K562 (cell line): ENCODE data around the gene H2BK1. TPM values are rescaled to one million over a fixed set of nuclear protein-coding genes. Genes with fewer than 3 reads are reported as not detected.
A peak's percentile ranks its signal among the peaks of the same experiment; 100 is the strongest.

Source experiments
- ATAC-seq: fragments of 200-7000 bp; cut with Tn5 transposase; 3 replicates; pipeline ENCODE4 v1.9.1; 2020; ENCODE audit warnings: moderate library complexity
- BruUV-seq: library from RNA; stranded (reverse); fragments of 400-500 nt; replicated peaks from 2 replicates; lab custom pipeline; 2021; lab: Mats Ljungman, UMichigan
- CTCF ChIA-PET: fragments of 300-600 bp; formaldehyde crosslinking; extraction: SDS; loops from one replicate; lab custom pipeline; 2021; ENCODE audit warnings: low intra/inter-chr PET ratio; lab: Yijun Ruan, JAX
- POLR2A ChIA-PET: fragments of 300-600, 350-650 bp; sonication (Branson Sonifier 250); formaldehyde crosslinking; extraction: SDS; loops from one replicate; lab custom pipeline; 2021; ENCODE audit warnings: antibody characterized with exemption, inconsistent platforms; lab: Yijun Ruan, JAX
- DNase-seq, 4 experiments: peaks; one replicate each; pipeline versions ENCODE4 v3.0.0 to v3.0.0-alpha.2; 2011 to 2018; ENCODE audit warnings: low spot score in 3 of 4, mixed read lengths in 3 of 4; ENCODE audit errors: extremely low read depth in 1 of 4
- FAIRE-seq: peaks from 2 replicates; lab custom pipeline; 2011; peaks lifted over from hg19 to GRCh38; lab: Jason Lieb, UNC
- H2AFZ ChIP-seq: 2 replicates; pipeline ENCODE4 v1.6.0; 2011; ENCODE audit warnings: low read depth, low read length, control low read depth, inconsistent platforms
- H3K27ac ChIP-seq: fragments of 200-600 bp; 3 replicates; pipeline ENCODE4 v1.8.0; 2011; ENCODE audit warnings: low read depth, mild to moderate bottlenecking, control low read depth, inconsistent platforms, low read length, moderate library complexity, mixed read lengths; ENCODE audit errors: extremely low read depth
- H3K27me3 ChIP-seq, 2 experiments: fragments of 300-600 bp in 1 of 2; 2 replicates in 1 of 2; 3 replicates in 1 of 2; pipeline versions ENCODE4 v1.6.0 to v1.8.0; 2011; ENCODE audit warnings: inconsistent platforms in 2 of 2, low read length in 2 of 2, mild to moderate bottlenecking in 1 of 2, mixed read lengths in 1 of 2, moderate library complexity in 1 of 2; ENCODE audit not compliant: control insufficient read depth in 2 of 2, insufficient read depth in 2 of 2
- H3K36me3 ChIP-seq: fragments of 300-600 bp; 3 replicates; pipeline ENCODE4 v1.8.0; 2011; ENCODE audit warnings: mild to moderate bottlenecking, low read length, inconsistent platforms; ENCODE audit not compliant: control insufficient read depth, insufficient read depth
- H3K4me1 ChIP-seq, 2 experiments: fragments of 200-600 bp in 1 of 2; replicated peaks in 1 of 2; 2 replicates in 1 of 2; 3 replicates in 1 of 2; pipeline versions ENCODE4 v1.5.1 to v1.8.0; 2011; ENCODE audit warnings: inconsistent platforms in 2 of 2, low read length in 2 of 2, mild to moderate bottlenecking in 1 of 2, mixed read lengths in 1 of 2, moderate library complexity in 1 of 2; ENCODE audit not compliant: control insufficient read depth in 2 of 2, insufficient read depth in 2 of 2
- H3K4me2 ChIP-seq: 2 replicates; pipeline ENCODE4 v1.6.1; 2011; ENCODE audit warnings: low read length, control low read depth, inconsistent platforms, mixed read lengths; ENCODE audit not compliant: insufficient read depth
- H3K4me3 ChIP-seq: fragments of 200-600 bp; sonication (generic), shearing (Covaris generic); 2 replicates; pipeline ENCODE4 v1.5.1; 2016; ENCODE audit warnings: control low read depth, inconsistent platforms
- H3K79me2 ChIP-seq: fragments of 200-600 bp; 3 replicates; pipeline ENCODE4 v1.8.0; 2011; ENCODE audit warnings: low read length, inconsistent platforms; ENCODE audit not compliant: control insufficient read depth, insufficient read depth
- H3K9ac ChIP-seq, 2 experiments: 2 replicates each; pipeline versions ENCODE4 v1.6.0 to v1.6.1; 2011; ENCODE audit warnings: low read depth in 2 of 2, low read length in 2 of 2, control low read depth in 1 of 2, inconsistent platforms in 1 of 2, mild to moderate bottlenecking in 1 of 2, mixed read lengths in 1 of 2; ENCODE audit not compliant: insufficient read depth in 1 of 2
- H3K9me1 ChIP-seq: one replicate; pipeline ENCODE4 v1.6.0; 2011; ENCODE audit warnings: inconsistent platforms, mild to moderate bottlenecking, low read length, moderate library complexity; ENCODE audit not compliant: control insufficient read depth, insufficient read depth
- H3K9me3 ChIP-seq: replicated peaks from 2 replicates; pipeline ENCODE4 v1.5.1; 2011; ENCODE audit warnings: low read depth, low read length, inconsistent platforms; ENCODE audit not compliant: control insufficient read depth, insufficient read depth
- H4K20me1 ChIP-seq: replicated peaks from 2 replicates; pipeline ENCODE4 v1.6.1; 2011; ENCODE audit warnings: low read length, inconsistent platforms, mixed read lengths; ENCODE audit not compliant: control insufficient read depth, insufficient read depth
- BRD4 ChIP-seq: fragments of 200-600 bp; sonication (generic); IDR thresholded peaks from 2 replicates; pipeline ENCODE4 v1.6.1; 2017; ENCODE audit warnings: inconsistent platforms
- CEBPZ ChIP-seq: fragments of 150-350 bp; IDR thresholded peaks from 2 replicates; pipeline ENCODE4 v1.6.1; 2014; ENCODE audit warnings: low read depth, mild to moderate bottlenecking, low read length, borderline replicate concordance
- DPF2 ChIP-seq: fragments of 450-650 bp; IDR thresholded peaks from 2 replicates; pipeline ENCODE4 v1.6.1; 2016
- ETV5 ChIP-seq: sonication (generic); formaldehyde crosslinking; IDR thresholded peaks from 2 replicates; pipeline ENCODE4 v1.4.0; 2020; ENCODE audit warnings: low read depth, mild to moderate bottlenecking, missing genetic modification reagents
- GATA2 ChIP-seq: sonication (generic); formaldehyde crosslinking; IDR thresholded peaks from 2 replicates; pipeline ENCODE4 v1.4.0; 2020; ENCODE audit warnings: mild to moderate bottlenecking, missing genetic modification reagents
- NFRKB ChIP-seq: fragments of 450-650 bp; IDR thresholded peaks from 2 replicates; pipeline ENCODE4 v1.6.1; 2016; ENCODE audit warnings: low read depth
- PHTF2 ChIP-seq: fragments of 250-450 bp; sonication (Bioruptor Pico); IDR thresholded peaks from 2 replicates; pipeline ENCODE4 v1.5.0; 2021; ENCODE audit warnings: mild to moderate bottlenecking
- RAD51 ChIP-seq: fragments of 450-650 bp; IDR thresholded peaks from 2 replicates; pipeline ENCODE4 v1.7.1; 2016; ENCODE audit warnings: low read depth, mild to moderate bottlenecking, borderline replicate concordance
- RB1 ChIP-seq: fragments of 450-650 bp; IDR thresholded peaks from 2 replicates; pipeline ENCODE4 v1.6.1; 2017; ENCODE audit warnings: low read depth, mild to moderate bottlenecking
- SNIP1 ChIP-seq: fragments of 450-650 bp; IDR thresholded peaks from 2 replicates; pipeline ENCODE4 v1.7.1; 2017; ENCODE audit warnings: low read depth, mild to moderate bottlenecking
- STAT6 ChIP-seq: sonication (generic); formaldehyde crosslinking; IDR thresholded peaks from 2 replicates; pipeline ENCODE4 v1.8.1; 2023; ENCODE audit warnings: mild to moderate bottlenecking, missing genetic modification reagents
- ZNF3 ChIP-seq: fragments of 250-450 bp; sonication (Bioruptor Pico); IDR thresholded peaks from 2 replicates; pipeline ENCODE4 v1.5.0; 2021; ENCODE audit warnings: mild to moderate bottlenecking, moderate library complexity
- ZNF717 ChIP-seq: fragments of 250-450 bp; sonication (Bioruptor Pico); IDR thresholded peaks from 2 replicates; pipeline ENCODE4 v1.5.0; 2021
- WGBS: fragments of 100-300 bp; shearing (Covaris generic); methylation state at CpG from one replicate; pipeline ENCODE4 v1.1.6; 2016; ENCODE audit warnings: low coverage, mixed read lengths; ENCODE audit not compliant: insufficient coverage; ENCODE audit errors: missing lambda C conversion rate; 5-methylcytosine and 5-hydroxymethylcytosine counted together
- in situ Hi-C: fragments of 300-500 bp; cut with MboI; formaldehyde crosslinking; loops from 4 replicates; pipeline ENCODE4 v1.15.0; 2018; ENCODE audit warnings: inconsistent platforms, mixed read lengths
- intact Hi-C: fragments of 100-400 bp; cut with micrococcal nuclease; formaldehyde crosslinking; loops from 2 replicates; pipeline ENCODE4 v1.14.2; 2022
- polyA plus RNA-seq, 8 experiments: library from polyadenylated mRNA; depleted of rRNA in 4 of 8; stranded (reverse) in 5 of 8; unstranded in 3 of 8; fragments of >200 nt; fragmentation: Nextera tagmentation in 2 of 8; fragmentation: Illumina TruSeq in 1 of 8; extraction: Ambion mirVana in 2 of 8; extraction: Trizol in 1 of 8; gene quantifications; 2 replicates each; pipeline versions ENCODE4 v1.2.1 to v1.2.3, GENCODE V29; 2011 to 2014; ENCODE audit warnings: inconsistent platforms in 1 of 8, missing spikeins in 1 of 8
- total RNA-seq, 7 experiments: library from RNA; depleted of rRNA in 6 of 7; stranded (reverse); fragments of >200 nt in 6 of 7; fragmentation: Illumina TruSeq in 2 of 7; extraction: Trizol in 2 of 7; gene quantifications; 2 replicates each; pipeline versions ENCODE4 v1.2.1 to v1.2.3, GENCODE V29; 2011 to 2021; ENCODE audit warnings: low replicate concordance in 1 of 7

Gene H2BK1
- total and polyA plus RNA-seq, 9 of the 15 experiments (the other 6 are each of a cell fraction or from before 2014, with no cell fraction given) = not detected

- no peak for TF ChIP-seq CEBPZ
- TF ChIP-seq BRD4 = no peak
These were observed 3.0 kb downstream of the H2BK1 start (continued) for GRCh38 chr7:151207315-151207714.

GRCh38 chr7:151206914-151207313 is 3.4 kb downstream of the H2BK1 start:
- 3% methylated on average over 9 of the region's 9 CpGs for WGBS
- peaks cover under 1% of the 10 kb centered on the region; the same call in 1 of the 3 replicates for H3K36me3 ChIP-seq
- ATAC-seq (peak; percentile 88), DNase-seq (peak in 2 of 4 experiments; percentile 85 to 87), FAIRE-seq (peak; percentile 97)
- no peaks in the 10 kb centered on the region for H3K9me3 ChIP-seq
- no peaks in the 10 kb centered on the region for H3K9me1 ChIP-seq
- no peak overlapping the region for H3K4me2 ChIP-seq
- peaks cover 15 to 19% of the 10 kb centered on the region in 2 experiments for H3K4me1 ChIP-seq
- H3K27me3 ChIP-seq = peaks cover 40% of the 10 kb centered on the region in 2 experiments; a peak in 4 of 5 replicates
- no peak overlapping the region for H2AFZ ChIP-seq
- BruUV-seq = no TSS peak
- H3K9ac ChIP-seq = no peak overlapping the region
- POLR2A ChIA-PET = interaction anchor here (0.9 to 2.1 kb wide), 3 partner anchors 12 to 24 kb away, joined by 3 to 12 read pairs (median 5); partner anchors contain the start of gene ABCF2
- CTCF ChIA-PET = no interaction called here
- in situ Hi-C loops (no loop called here), intact Hi-C loops (loop anchor here (2.0 kb wide), 1 partner anchor 34 kb away; no protein-coding TSS in a partner anchor)
- H3K4me3 ChIP-seq = no peak overlapping the region
- H4K20me1 ChIP-seq = peaks cover 35% of the 10 kb centered on the region
- no peaks in the 10 kb centered on the region for H3K79me2 ChIP-seq
- H3K27ac ChIP-seq = no peak overlapping the region
- TF ChIP-seq ETV5 (no peak), RAD51 (peak; percentile 88), RB1 (0 out of 2 replicates have a peak, but pooled peaks have one; percentile 23), SNIP1 (no peak), NFRKB (no peak), GATA2 (CRISPR knock-in tag) (peak; percentile 66), ZNF717 (CRISPR knock-in tag) (no peak), STAT6 (CRISPR knock-in tag) (0 out of 2 replicates have a peak, but pooled peaks have one; percentile 54), PHTF2 (CRISPR knock-in tag) (0 out of 2 replicates have a peak, but pooled peaks have one; percentile 56), ZNF3 (CRISPR knock-in tag) (no peak), DPF2 (peak; percentile 87)
